SU-DHL-6 (cell line): ENCODE measurements around the gene TNS1.

Experiments used
- H2AFZ ChIP-seq: fragments of 200-600 bp; sonication (generic); 2 replicates; pipeline ENCODE4 v1.6.1; 2014; ENCODE audit warnings: low read depth, mild to moderate bottlenecking, moderate library complexity, mixed read lengths, antibody characterized with exemption, low read length; ENCODE audit not compliant: severe bottlenecking
- H3F3A ChIP-seq: fragments of 200-600 bp; shearing (Covaris generic); 2 replicates; pipeline ENCODE4 v1.6.0; 2016; ENCODE audit warnings: antibody characterized with exemption, mild to moderate bottlenecking; ENCODE audit not compliant: insufficient read depth
- H3K27ac ChIP-seq: fragments of 200-600 bp; sonication (generic); 2 replicates; pipeline ENCODE4 v1.5.1; 2016; ENCODE audit warnings: low read depth, mild to moderate bottlenecking, low read length, moderate library complexity, mixed read lengths
- H3K27me3 ChIP-seq: fragments of 200-600 bp; sonication (generic), shearing (Covaris generic); 2 replicates; pipeline ENCODE4 v1.6.0; 2014; ENCODE audit warnings: mild to moderate bottlenecking, low read length
- H3K36me3 ChIP-seq: fragments of 200-600 bp; sonication (generic); 2 replicates; pipeline ENCODE4 v1.6.1; 2014; ENCODE audit warnings: mild to moderate bottlenecking, low read length, mixed read lengths
- H3K4me2 ChIP-seq: fragments of 300-600, 200-600 bp; shearing (Covaris generic), sonication (generic); 2 replicates; pipeline ENCODE4 v1.6.0; 2014; ENCODE audit warnings: low read length, low read depth, mild to moderate bottlenecking; ENCODE audit not compliant: poor library complexity, severe bottlenecking
- H3K4me3 ChIP-seq: fragments of 200-600 bp; sonication (generic); 2 replicates; pipeline ENCODE4 v1.5.1; 2014; ENCODE audit warnings: antibody characterized with exemption, low read length, mild to moderate bottlenecking, mixed read lengths; ENCODE audit not compliant: insufficient read depth, poor library complexity, severe bottlenecking
- H3K79me2 ChIP-seq: fragments of 200-600 bp; sonication (generic); 2 replicates; pipeline ENCODE4 v1.6.1; 2014; ENCODE audit warnings: mild to moderate bottlenecking, low read length, moderate library complexity; ENCODE audit not compliant: insufficient read depth
- H3K9ac ChIP-seq: fragments of 200-600 bp; sonication (generic); 2 replicates; pipeline ENCODE4 v1.7.0; 2014; ENCODE audit warnings: mild to moderate bottlenecking, low read length
- H3K9me2 ChIP-seq: fragments of 200-600 bp; sonication (generic); replicated peaks from 2 replicates; pipeline ENCODE4 v1.6.1; 2014; ENCODE audit warnings: low read length; ENCODE audit not compliant: insufficient read depth
- H3K9me3 ChIP-seq: fragments of 200-600 bp; sonication (generic); 2 replicates; pipeline ENCODE4 v1.6.1; 2014; ENCODE audit warnings: low read length, mixed read lengths; ENCODE audit not compliant: insufficient read depth
- H4K20me1 ChIP-seq: fragments of 200-600 bp; sonication (generic); 2 replicates; pipeline ENCODE4 v1.6.1; 2014; ENCODE audit warnings: low read depth, mild to moderate bottlenecking, antibody characterized with exemption, low read length, moderate library complexity, mixed read lengths
- CTCF ChIP-seq: fragments of 200-600 bp; sonication (generic); IDR thresholded peaks from one replicate; pipeline ENCODE4 v1.5.1; 2017; ENCODE audit warnings: antibody characterized with exemption, mild to moderate bottlenecking, low read length, moderate library complexity; ENCODE audit not compliant: insufficient read depth, poor library complexity, severe bottlenecking
- EZH2phosphoT487 ChIP-seq: fragments of 200-600 bp; sonication (generic), shearing (Covaris generic); conservative IDR thresholded peaks from 2 replicates; pipeline ENCODE4 v1.6.1; 2018; ENCODE audit warnings: mild to moderate bottlenecking, antibody characterized with exemption, low read length, moderate library complexity, mixed read lengths

The TNS1 gene

GRCh38 chr2:217955881-217956493 lies 46.8 kb downstream of the TNS1 start:
- Histone ChIP-seq H3K9me2 (no peaks in the 10 kb centered on the region), H3K9ac (no peak overlapping the region), H2AFZ (no peak overlapping the region), H3K4me3 (no peak overlapping the region), H3K4me2 (no peak overlapping the region), H3K79me2 (no peaks in the 10 kb centered on the region), H3K36me3 (no peaks in the 10 kb centered on the region), H3K27me3 (no peaks in the 10 kb centered on the region), H4K20me1 (no peaks in the 10 kb centered on the region), H3F3A (no peaks in the 10 kb centered on the region), H3K27ac (no peak overlapping the region), H3K9me3 (no peaks in the 10 kb centered on the region)
- TF ChIP-seq EZH2phosphoT487, result no peak
- TF ChIP-seq CTCF, result no peak

GRCh38 chr2:217954971-217955740 lies 47.6 kb downstream of the TNS1 start:
- Histone ChIP-seq H3F3A (no peaks in the 10 kb centered on the region), H3K4me3 (no peak overlapping the region), H3K79me2 (no peaks in the 10 kb centered on the region), H3K4me2 (no peak overlapping the region), H4K20me1 (no peaks in the 10 kb centered on the region), H3K9me3 (no peaks in the 10 kb centered on the region), H2AFZ (no peak overlapping the region), H3K36me3 (no peaks in the 10 kb centered on the region), H3K27me3 (no peaks in the 10 kb centered on the region), H3K9me2 (no peaks in the 10 kb centered on the region), H3K27ac (no peak overlapping the region), H3K9ac (no peak overlapping the region)
- TF ChIP-seq CTCF (no peak), EZH2phosphoT487 (no peak)

- Histone ChIP-seq H3K27me3 (no peaks in the 10 kb centered on the region), H3K9me2 (no peaks in the 10 kb centered on the region), H3K4me2 (no peak overlapping the region), H3K79me2 (no peaks in the 10 kb centered on the region), H3K9ac (no peak overlapping the region), H3K9me3 (no peaks in the 10 kb centered on the region), H4K20me1 (no peaks in the 10 kb centered on the region), H3F3A (no peaks in the 10 kb centered on the region), H3K4me3 (no peak overlapping the region), H3K36me3 (no peaks in the 10 kb centered on the region), H2AFZ (no peak overlapping the region), H3K27ac (no peak overlapping the region)
- TF ChIP-seq EZH2phosphoT487 (no peak), CTCF (no peak)
Measured at GRCh38 chr2:217954469-217954868, 48.3 kb downstream of the TNS1 start.
